MCF 10A (cell line): ENCODE data around the gene RIPPLY1. TPM values are rescaled to one million over a fixed set of nuclear protein-coding genes. Genes with fewer than 3 reads are reported as not detected.

ENCODE experiments used
- BruUV-seq: library from RNA; stranded (reverse); fragments of 400-500 nt; replicated peaks from 2 replicates; lab custom pipeline; 2021; lab: Mats Ljungman, UMichigan
- CTCF ChIA-PET: fragments of 300-600 bp; sonication (Branson Sonifier 250); formaldehyde crosslinking; extraction: SDS; loops from one replicate; lab custom pipeline; 2021; ENCODE audit warnings: antibody characterized with exemption, inconsistent platforms; lab: Yijun Ruan, JAX
- POLR2A ChIA-PET: fragments of 300-600, 350-650 bp; sonication (Branson Sonifier 250); formaldehyde crosslinking; extraction: SDS; loops from one replicate; lab custom pipeline; 2020; ENCODE audit warnings: antibody characterized with exemption, inconsistent platforms; lab: Yijun Ruan, JAX
- DNase-seq: peaks from one replicate; pipeline ENCODE4 v3.0.0-alpha.2; 2018; ENCODE audit not compliant: unreplicated experiment
- H3K27ac Mint-ChIP-seq: one replicate; pipeline ENCODE4 v1.8.0; 2022; ENCODE audit warnings: mild to moderate bottlenecking, low read depth, mixed read lengths; ENCODE audit not compliant: unreplicated experiment
- H3K27me3 Mint-ChIP-seq: one replicate; pipeline ENCODE4 v1.8.0; 2022; ENCODE audit warnings: mixed read lengths; ENCODE audit not compliant: insufficient read depth, unreplicated experiment
- H3K36me3 Mint-ChIP-seq: one replicate; pipeline ENCODE4 v1.8.0; 2022; ENCODE audit warnings: mild to moderate bottlenecking, moderate library complexity, mixed read lengths; ENCODE audit not compliant: insufficient read depth, unreplicated experiment
- H3K4me1 Mint-ChIP-seq: one replicate; pipeline ENCODE4 v1.8.0; 2022; ENCODE audit warnings: mixed read lengths; ENCODE audit not compliant: insufficient read depth, unreplicated experiment
- H3K4me3 Mint-ChIP-seq: one replicate; pipeline ENCODE4 v1.8.0; 2022; ENCODE audit warnings: mild to moderate bottlenecking, moderate library complexity, mixed read lengths; ENCODE audit not compliant: unreplicated experiment
- H3K9me3 Mint-ChIP-seq: one replicate; pipeline ENCODE4 v1.8.0; 2022; ENCODE audit warnings: mixed read lengths; ENCODE audit not compliant: unreplicated experiment
- intact Hi-C: fragments of 100-400 bp; cut with micrococcal nuclease; formaldehyde crosslinking; loops from 2 replicates; pipeline ENCODE4 v1.14.1; 2022
- total RNA-seq: library from RNA; stranded (reverse); gene quantifications from 2 replicates; pipeline ENCODE4 v1.2.3, GENCODE V29; 2022
- TF ChIP-seq, protein P1 (sequence below): fragments of 200-600 bp; IDR thresholded peaks from one replicate; pipeline ENCODE4 v1.8.0; 2022; ENCODE audit warnings: antibody characterized with exemption, mild to moderate bottlenecking; ENCODE audit not compliant: unreplicated experiment

The RIPPLY1 gene
- total RNA-seq, 1 experiment from 2014 or later: not detected

DNA sequence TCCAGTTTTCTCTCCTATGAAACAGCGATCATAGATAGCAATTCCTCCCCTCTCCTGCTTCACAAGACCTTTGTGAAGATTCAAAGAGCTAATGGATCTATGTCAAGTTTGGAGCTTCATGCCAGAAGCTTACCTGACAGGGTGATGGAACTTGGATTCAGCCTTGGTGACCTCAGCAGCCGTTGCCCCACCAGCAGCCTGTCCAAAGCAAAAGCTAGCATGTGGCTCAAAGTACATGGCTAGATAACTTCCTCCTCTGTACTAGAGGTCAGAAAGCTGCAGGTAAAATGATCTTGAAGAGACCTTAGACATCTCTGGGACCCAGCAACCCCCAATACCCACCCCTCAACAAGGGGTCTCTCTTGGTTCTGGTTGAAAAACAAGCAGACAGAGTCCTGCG is 1.8 kb downstream of the RIPPLY1 start:
- no TSS peak for BruUV-seq
- Mint-ChIP-seq H3K9me3 (no peaks in the 10 kb centered on the region), H3K27me3 (peaks cover 54% of the 10 kb centered on the region), H3K36me3 (no peaks in the 10 kb centered on the region), H3K4me1 (peaks cover 7% of the 10 kb centered on the region), H3K4me3 (no peak overlapping the region), H3K27ac (no peak overlapping the region)
- no peak for DNase-seq
- CTCF ChIA-PET: interaction anchor here (0.5 to 1.4 kb wide), 4 partner anchors 40 to 1026 kb away, joined by 3 to 6 read pairs (median 4); no protein-coding TSS in a partner anchor
- intact Hi-C loops: no loop called here
- TF ChIP-seq, protein P1, sequence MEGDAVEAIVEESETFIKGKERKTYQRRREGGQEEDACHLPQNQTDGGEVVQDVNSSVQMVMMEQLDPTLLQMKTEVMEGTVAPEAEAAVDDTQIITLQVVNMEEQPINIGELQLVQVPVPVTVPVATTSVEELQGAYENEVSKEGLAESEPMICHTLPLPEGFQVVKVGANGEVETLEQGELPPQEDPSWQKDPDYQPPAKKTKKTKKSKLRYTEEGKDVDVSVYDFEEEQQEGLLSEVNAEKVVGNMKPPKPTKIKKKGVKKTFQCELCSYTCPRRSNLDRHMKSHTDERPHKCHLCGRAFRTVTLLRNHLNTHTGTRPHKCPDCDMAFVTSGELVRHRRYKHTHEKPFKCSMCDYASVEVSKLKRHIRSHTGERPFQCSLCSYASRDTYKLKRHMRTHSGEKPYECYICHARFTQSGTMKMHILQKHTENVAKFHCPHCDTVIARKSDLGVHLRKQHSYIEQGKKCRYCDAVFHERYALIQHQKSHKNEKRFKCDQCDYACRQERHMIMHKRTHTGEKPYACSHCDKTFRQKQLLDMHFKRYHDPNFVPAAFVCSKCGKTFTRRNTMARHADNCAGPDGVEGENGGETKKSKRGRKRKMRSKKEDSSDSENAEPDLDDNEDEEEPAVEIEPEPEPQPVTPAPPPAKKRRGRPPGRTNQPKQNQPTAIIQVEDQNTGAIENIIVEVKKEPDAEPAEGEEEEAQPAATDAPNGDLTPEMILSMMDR: no peak
- POLR2A ChIA-PET: interaction anchor here (0.9 to 1.0 kb wide), 2 partner anchors 19 to 35 kb away, joined by 3 to 5 read pairs; no protein-coding TSS in a partner anchor

DNA sequence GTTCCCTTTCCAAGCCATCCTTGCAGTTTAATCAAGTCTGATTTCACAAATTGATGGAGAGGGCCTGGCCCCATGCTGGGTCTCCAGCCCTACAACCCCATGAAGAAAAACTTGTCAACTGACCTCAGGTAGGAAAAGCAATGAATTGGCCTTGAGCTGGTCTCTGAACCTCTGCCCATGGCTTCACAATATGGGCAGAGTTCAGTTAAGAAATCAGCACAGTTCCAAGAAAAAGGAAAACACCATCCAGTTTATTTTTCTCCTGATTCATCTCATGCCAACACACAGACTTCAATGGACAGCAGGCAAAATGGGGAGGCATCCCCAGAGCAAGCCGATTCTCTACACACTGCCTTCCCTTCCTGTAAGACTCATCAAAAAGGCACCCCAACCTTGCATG is 3.3 kb downstream of the RIPPLY1 start:
- intact Hi-C loops: no loop called here
- Mint-ChIP-seq H3K4me3 (no peak overlapping the region), H3K9me3 (no peaks in the 10 kb centered on the region), H3K4me1 (peaks cover 21% of the 10 kb centered on the region), H3K27me3 (peaks cover 46% of the 10 kb centered on the region), H3K36me3 (no peaks in the 10 kb centered on the region), H3K27ac (no peak overlapping the region)
- TF ChIP-seq, protein P1: no peak
- BruUV-seq: no TSS peak
- CTCF ChIA-PET: interaction anchor here (0.6 to 1.1 kb wide), 7 partner anchors 10 to 99 kb away, joined by 3 to 8 read pairs (median 3); no protein-coding TSS in a partner anchor
- no peak for DNase-seq
- POLR2A ChIA-PET: no interaction called here

DNA sequence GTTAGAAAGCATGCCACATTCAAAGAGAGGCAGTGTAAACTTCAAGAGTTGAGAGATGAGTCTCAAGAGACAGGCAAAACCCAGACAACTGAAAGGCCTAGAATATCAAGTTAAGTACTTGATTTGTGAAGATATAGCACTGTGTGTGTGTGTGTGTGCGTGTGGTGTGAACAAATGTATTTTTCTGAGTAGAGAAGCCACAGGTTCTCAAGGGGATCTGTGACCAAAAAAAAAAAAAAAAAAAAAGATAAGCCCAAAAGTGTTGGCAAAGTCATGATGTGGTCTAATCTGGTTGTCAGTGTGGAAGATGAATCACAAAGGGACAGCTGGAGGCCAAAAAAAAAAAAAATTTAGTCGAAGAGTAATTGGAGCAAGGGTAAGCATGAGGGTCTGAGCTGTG is 3.9 kb downstream of the RIPPLY1 start:
- Mint-ChIP-seq H3K27me3 (peaks cover 46% of the 10 kb centered on the region), H3K9me3 (no peaks in the 10 kb centered on the region), H3K27ac (no peak overlapping the region), H3K4me3 (no peak overlapping the region), H3K36me3 (no peaks in the 10 kb centered on the region), H3K4me1 (peaks cover 21% of the 10 kb centered on the region)
- TF ChIP-seq, protein P1: no peak
- ChIA-PET POLR2A (no interaction called here), CTCF (interaction anchor here (0.5 to 6.8 kb wide), 10 partner anchors 10 to 1368 kb away, joined by 3 to 67 read pairs (median 4); no protein-coding TSS in a partner anchor)
- BruUV-seq: no TSS peak
- no peak for DNase-seq
- intact Hi-C loops: no loop called here

DNA sequence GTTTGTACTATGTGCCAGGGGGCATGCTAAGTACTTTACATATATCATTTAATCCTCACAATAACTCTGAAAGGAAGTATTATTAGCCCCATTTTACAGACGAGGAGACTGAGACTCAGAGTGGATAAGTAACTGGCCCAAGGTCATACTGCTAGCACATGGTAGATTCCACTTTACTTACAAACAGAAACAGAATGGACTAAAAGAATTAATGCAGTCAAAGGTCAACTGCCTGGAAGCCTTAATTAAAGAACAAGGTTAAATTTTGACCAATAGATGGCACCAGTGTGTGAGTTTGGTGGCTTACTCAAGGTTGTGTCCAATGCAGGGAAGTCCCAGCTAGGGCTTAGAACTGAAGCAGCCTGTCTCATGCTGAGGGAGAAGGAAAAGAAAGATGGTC is 4.7 kb downstream of the RIPPLY1 start:
- ChIA-PET CTCF (interaction anchor here (0.5 to 6.8 kb wide), 8 partner anchors 14 to 1367 kb away, joined by 3 to 67 read pairs (median 4); partner anchors contain the start of gene NCBP2L), POLR2A (interaction anchor here (0.6 kb wide), 1 partner anchor 1265 kb away, joined by 3 read pairs; no protein-coding TSS in a partner anchor)
- Mint-ChIP-seq H3K9me3 (no peaks in the 10 kb centered on the region), H3K27me3 (peaks cover 50% of the 10 kb centered on the region), H3K4me1 (peaks cover 21% of the 10 kb centered on the region), H3K36me3 (no peaks in the 10 kb centered on the region), H3K27ac (no peak overlapping the region), H3K4me3 (no peak overlapping the region)
- peak; percentile 75 for DNase-seq
- intact Hi-C loops: loop anchor here (1.0 kb wide), 1 partner anchor 55 kb away; no protein-coding TSS in a partner anchor
- BruUV-seq: no TSS peak
- TF ChIP-seq, protein P1: peak; percentile 47
